NCI-H2227 treated with DMSO at 0.1 percent for 48 hours (cell line): ENCODE results near the gene RAB41.
"Not testable (repeated sequence)": the region's sequence is repeated elsewhere in the genome, so short reads cannot be mapped to it uniquely, and the experiment has no call there.

Experiments used
- DNase-seq: peaks from one replicate; lab custom pipeline; 2025; lab: John Stamatoyannopoulos, UW

The RAB41 gene

DNA sequence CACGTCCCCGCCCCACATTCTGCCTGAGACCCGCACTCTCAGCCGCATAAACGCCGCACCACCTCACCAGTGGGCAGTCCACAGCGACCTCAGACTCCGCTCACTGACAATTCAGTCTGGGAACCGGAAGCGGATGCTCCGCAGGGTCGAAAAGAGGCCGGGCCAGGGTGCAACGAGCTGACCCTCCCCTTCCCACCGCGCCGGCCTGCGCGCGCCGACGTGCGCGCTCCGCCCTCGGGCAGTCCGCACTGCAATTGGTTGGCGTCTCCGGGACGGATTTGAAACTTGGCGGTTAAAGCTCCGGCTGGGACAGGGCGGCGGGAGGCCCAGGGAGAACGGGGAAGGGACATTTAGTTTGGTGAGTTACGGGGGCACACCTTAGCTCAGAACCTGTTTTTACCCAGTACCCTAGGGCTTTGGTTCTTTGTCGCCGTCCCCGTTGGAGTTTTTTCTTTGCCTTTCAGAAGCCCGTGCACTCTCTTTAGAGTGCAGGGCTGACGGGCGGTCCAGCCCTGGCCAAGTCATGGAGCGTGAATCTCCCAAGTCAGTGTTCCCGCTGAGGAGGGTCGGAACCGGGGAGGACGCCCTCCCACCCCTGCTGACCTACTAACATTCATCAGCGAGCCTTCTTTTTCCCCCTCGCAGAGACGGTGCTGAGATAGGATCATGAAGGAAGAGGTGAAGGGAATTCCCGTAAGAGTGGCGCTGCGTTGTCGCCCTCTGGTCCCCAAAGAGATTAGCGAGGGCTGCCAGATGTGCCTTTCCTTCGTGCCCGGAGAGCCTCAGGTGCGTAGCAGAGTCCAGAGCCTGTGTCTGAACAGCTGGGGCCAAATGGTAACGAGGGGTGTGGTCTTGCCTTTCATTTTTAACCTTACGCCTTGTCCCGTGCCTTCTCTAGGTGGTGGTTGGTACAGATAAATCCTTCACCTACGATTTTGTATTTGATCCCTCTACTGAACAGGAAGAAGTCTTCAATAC lies 8.1 kb downstream of the RAB41 start, which contains the start of the genes KIF4A and PDZD11:
KIF4A (plus strand) TSS at position 312 of the 978 bp plus-strand sequence; CDS start at position 667, 355 bp downstream.
PDZD11 (minus strand) TSS at position 135 of the 978 bp plus-strand sequence. CDS start 586 bp downstream, outside the sequence.
- peak; percentile 91 for DNase-seq

DNA sequence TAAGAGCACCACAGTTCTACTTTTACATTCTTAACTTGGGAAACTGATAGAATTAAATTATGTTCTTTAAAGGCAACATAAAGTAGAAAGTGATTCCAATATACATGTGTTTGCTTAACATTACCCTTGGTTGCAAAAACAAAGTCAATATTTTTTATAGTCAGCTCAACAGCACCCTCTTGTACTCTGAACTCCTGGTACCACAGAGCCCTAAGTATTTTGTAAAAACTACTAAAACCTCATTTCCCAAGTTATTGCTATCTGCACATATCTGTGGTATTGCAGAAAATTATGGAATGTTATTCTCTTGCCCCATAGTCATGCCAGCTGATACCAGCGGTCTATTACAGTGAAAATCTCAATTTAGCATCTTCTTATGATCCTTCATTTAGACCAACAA lies 10.8 kb downstream of the RAB41 start:
- DNase-seq = no peak

DNA sequence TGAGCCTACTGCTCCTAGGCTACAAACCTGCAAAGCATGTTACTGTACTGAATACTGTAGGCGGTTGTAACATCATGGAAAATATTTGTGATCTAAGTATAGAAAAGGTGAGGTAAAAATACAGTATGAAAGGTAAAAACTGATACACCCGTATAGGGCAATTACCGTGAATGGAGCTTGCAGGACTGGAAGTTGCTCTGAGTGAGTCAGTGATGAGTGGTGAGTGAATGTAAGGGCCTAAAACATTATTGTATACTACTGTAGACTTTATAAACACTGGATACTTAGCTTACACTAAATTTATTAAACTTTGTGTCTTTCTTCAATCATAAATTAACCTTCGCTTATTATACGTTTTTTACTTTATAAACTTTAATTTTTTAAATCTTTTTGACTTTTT lies 11.6 kb downstream of the RAB41 start:
- no peak for DNase-seq

DNA sequence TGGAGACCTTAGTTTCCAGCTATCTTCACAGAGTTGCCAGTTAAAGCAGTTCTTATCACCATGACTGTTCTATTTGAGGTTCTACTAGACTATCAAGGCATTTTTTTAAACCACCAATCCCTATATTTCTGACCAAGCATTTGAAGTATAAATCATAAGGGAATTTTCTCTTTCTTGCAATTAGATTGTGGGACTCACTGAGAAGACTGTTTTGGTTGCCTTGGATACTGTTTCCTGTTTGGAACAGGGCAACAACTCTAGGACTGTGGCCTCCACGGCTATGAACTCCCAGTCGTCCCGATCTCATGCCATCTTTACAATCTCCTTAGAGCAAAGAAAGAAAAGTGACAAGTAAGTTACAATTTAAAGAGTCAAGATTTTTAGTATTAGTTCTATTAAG lies 19.7 kb downstream of the RAB41 start:
- no peak for DNase-seq

DNA sequence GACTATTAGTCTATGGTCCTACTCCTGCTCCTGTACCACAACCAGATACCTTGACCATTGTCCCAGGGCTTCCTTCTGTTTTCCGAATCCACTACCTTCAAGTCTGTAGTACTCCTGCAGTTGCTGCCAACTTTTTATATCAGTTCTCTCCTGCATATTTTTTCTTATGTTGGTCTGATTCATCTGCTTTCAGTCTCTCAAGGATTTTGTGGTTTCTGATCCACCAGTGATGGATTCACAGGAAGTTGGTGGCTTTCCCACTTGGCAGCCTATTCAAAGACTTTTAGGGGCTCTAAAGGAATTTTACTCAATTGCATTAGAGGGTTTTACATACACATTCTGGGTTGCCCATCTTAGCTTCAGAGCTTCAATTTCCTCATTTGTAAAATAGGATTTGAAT lies 31.5 kb downstream of the RAB41 start:
- DNase-seq = no peak

DNA sequence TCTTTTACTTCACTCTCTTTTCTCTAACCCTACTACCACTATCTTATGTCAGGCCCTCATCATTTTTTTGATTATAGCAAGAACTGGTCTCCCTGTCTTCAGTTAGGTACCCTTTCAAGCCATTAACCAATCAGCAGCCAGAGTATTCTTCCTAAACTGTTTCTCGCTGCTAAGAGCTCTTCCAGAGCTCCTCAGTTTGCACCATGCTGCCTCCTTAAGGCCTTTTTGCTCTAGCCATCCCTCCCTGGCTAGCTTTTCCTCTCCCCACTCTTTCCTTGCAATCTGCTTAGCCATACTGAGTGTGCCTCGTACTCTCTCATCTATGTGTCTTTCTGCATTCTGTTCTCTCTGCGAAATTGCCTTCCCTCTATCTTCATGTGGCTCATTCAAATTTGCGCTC lies 40.8 kb downstream of the RAB41 start:
- no peak for DNase-seq

DNA sequence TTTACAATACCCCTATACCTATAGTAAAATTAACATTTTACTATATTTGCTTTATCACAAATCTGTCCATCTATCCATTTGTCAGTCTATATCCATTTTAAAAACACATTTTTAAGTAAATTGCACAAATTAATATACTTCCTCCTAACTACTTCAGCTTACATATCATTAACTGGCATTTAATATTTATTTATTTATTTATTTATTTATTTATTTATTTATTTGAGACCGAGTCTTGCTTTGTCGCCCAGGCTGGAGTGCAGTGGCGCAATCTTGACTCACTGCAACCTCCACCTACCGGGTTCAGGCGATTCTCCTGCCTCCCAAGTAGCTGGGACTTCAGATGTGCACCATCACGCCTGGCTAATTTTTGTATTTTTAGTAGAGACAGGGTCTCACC lies 41.7 kb downstream of the RAB41 start:
- not testable (repeated sequence) for DNase-seq

DNA sequence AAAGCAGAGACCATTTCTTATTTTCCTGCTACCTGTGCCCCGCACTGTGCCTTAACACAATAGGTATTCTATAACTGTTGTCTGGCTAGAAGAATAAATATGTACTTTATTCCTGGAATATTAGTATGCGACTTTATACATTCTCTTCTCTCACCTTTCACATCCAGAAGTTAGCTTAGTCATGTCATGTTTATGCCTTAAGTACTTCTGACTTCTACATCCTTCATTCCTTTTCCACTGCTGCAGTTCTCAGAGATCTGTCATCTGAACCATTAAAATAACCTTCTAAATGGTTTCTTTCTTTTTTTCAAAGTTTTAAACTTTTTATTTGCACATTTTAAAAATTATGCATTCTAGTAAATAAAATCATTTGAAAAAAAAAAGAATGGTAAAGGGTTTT lies 42.4 kb downstream of the RAB41 start:
- no peak for DNase-seq

DNA sequence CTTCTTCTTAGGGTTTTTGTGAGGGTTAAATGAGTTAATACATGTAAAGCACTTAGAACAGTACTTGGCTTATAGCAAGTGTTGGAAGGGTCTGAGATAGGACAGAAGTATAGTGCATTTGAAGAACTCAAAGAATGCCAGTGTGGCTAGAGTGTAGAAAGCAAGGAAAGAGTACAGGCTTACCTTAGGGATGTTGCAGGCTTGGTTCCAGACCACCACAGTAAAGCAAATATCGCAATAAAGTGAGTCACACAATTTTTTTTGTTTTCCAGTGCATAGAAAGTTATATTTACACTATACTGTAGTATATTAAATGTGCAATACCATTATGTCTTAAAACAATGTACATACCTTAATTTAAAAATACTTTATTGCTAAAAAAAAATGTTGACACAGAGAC lies 49.2 kb downstream of the RAB41 start:
- DNase-seq = no peak

DNA sequence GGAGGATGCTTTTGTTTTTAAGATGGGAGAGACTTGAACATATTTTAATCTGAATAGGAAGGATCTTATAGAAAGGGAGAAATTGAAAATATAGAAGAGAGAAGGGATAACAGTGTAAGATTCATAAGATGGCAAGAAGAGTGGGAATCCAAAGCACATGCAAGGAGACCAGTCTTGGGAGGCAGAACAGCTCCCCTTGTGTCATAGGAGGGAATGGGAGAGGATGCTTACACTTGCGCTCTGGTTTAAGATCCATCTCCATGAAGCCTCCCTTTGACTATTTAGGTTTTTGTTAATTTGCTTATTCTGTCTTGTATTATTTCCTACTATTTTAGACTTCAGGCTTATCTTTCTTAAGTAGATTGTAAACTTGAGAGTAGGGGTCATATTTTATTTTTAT lies 50.6 kb downstream of the RAB41 start:
- DNase-seq = no peak
